GM18517 (cell line): Measurements from ENCODE around the gene MFSD6.
"Not testable (repeated sequence)": the region's sequence is repeated elsewhere in the genome, so short reads cannot be mapped to it uniquely, and the experiment has no call there.

Source experiments
- ATAC-seq: cut with Tn5 transposase; IDR thresholded peaks from one replicate; pipeline ENCODE4 v1.9.1; 2021; ENCODE audit warnings: mild to moderate bottlenecking, moderate library complexity; ENCODE audit not compliant: unreplicated experiment

Gene MFSD6

GRCh38 chr2:190407662-190408537 lies at the start of gene MFSD6:
MFSD6 (plus strand) TSS chr2:190408355; CDS start chr2:190436030, 27,675 bp downstream.
- peak; percentile 46 for ATAC-seq

- ATAC-seq, result not testable (repeated sequence)
Observed at GRCh38 chr2:190358655-190359448, 49.3 kb upstream of the MFSD6 start.

GRCh38 chr2:190360561-190360960 lies 47.6 kb upstream of the MFSD6 start:
- ATAC-seq, result no peak

GRCh38 chr2:190360965-190361364 lies 47.2 kb upstream of the MFSD6 start:
- ATAC-seq, result no peak

GRCh38 chr2:190361572-190361971 lies 46.6 kb upstream of the MFSD6 start:
- no peak for ATAC-seq

GRCh38 chr2:190362894-190363293 lies 45.3 kb upstream of the MFSD6 start:
- ATAC-seq, result no peak

- no peak for ATAC-seq
Observed at GRCh38 chr2:190365499-190366204, 42.5 kb upstream of the MFSD6 start.

GRCh38 chr2:190366248-190366753 lies 41.9 kb upstream of the MFSD6 start:
- ATAC-seq, result no peak

GRCh38 chr2:190367091-190367490 lies 41.1 kb upstream of the MFSD6 start:
- ATAC-seq, result no peak

GRCh38 chr2:190369635-190370034 lies 38.5 kb upstream of the MFSD6 start:
- no peak for ATAC-seq

GRCh38 chr2:190376083-190376482 lies 32.1 kb upstream of the MFSD6 start:
- ATAC-seq, result no peak

- ATAC-seq, result no peak
Observed at GRCh38 chr2:190376591-190377245, 31.4 kb upstream of the MFSD6 start.

GRCh38 chr2:190378880-190379237 lies 29.3 kb upstream of the MFSD6 start:
- no peak for ATAC-seq

- ATAC-seq, result no peak
Observed at GRCh38 chr2:190379249-190379964, 28.7 kb upstream of the MFSD6 start.

- ATAC-seq, result no peak
Observed at GRCh38 chr2:190380962-190381412, 27.2 kb upstream of the MFSD6 start.

GRCh38 chr2:190382851-190383250 lies 25.3 kb upstream of the MFSD6 start:
- ATAC-seq, result peak; percentile 77

- ATAC-seq, result no peak
Observed at GRCh38 chr2:190387422-190387821, 20.7 kb upstream of the MFSD6 start.

- ATAC-seq, result no peak
Observed at GRCh38 chr2:190396271-190396670, 11.9 kb upstream of the MFSD6 start.

- no peak for ATAC-seq
Observed at GRCh38 chr2:190402986-190403603, 5.1 kb upstream of the MFSD6 start.
